B cell (primary cell): Measurements from ENCODE around the gene NTN4.

Experiments used
- EZH2 ChIP-seq: IDR thresholded peaks from 2 replicates; pipeline ENCODE4 v1.6.1; 2012; ENCODE audit warnings: borderline replicate concordance, low read depth, mild to moderate bottlenecking, moderate library complexity, low read length; ENCODE audit not compliant: insufficient read depth, poor library complexity, severe bottlenecking
- TF ChIP-seq, protein P1 (sequence below): fragments of 200-600 bp; IDR thresholded peaks from one replicate; pipeline ENCODE4 v1.8.0; 2022; ENCODE audit warnings: antibody characterized with exemption, mild to moderate bottlenecking

DNA sequence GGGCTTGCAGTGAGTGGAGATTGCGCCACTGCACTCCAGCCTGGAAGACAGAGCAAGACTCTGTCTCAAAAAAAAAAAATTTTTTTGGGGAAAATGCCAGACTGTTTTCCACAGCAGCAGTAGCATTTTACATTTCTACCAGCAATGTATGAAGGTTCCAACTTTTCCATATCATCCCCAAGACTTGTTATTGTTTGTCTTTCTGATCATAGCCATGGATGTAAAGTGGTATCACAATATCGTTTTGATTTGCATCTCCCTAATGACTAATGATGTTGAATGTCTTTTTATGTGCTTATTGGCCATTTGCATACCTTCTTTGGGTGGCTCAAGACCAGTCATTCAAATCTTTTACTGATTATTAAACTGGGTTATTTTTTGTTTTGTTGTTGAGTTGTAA, 63.7 kb downstream of the NTN4 start:
- TF ChIP-seq, protein P1, sequence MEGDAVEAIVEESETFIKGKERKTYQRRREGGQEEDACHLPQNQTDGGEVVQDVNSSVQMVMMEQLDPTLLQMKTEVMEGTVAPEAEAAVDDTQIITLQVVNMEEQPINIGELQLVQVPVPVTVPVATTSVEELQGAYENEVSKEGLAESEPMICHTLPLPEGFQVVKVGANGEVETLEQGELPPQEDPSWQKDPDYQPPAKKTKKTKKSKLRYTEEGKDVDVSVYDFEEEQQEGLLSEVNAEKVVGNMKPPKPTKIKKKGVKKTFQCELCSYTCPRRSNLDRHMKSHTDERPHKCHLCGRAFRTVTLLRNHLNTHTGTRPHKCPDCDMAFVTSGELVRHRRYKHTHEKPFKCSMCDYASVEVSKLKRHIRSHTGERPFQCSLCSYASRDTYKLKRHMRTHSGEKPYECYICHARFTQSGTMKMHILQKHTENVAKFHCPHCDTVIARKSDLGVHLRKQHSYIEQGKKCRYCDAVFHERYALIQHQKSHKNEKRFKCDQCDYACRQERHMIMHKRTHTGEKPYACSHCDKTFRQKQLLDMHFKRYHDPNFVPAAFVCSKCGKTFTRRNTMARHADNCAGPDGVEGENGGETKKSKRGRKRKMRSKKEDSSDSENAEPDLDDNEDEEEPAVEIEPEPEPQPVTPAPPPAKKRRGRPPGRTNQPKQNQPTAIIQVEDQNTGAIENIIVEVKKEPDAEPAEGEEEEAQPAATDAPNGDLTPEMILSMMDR = no peak
- no peak for TF ChIP-seq EZH2
